OCI-LY7 (cell line): Measurements from ENCODE around the gene GPR132.

Experiments
- EZH2phosphoT487 ChIP-seq: fragments of 200-600 bp; sonication (generic); IDR thresholded peaks from 2 replicates; pipeline ENCODE4 v1.6.1; 2018; ENCODE audit warnings: low read depth, borderline replicate concordance, mild to moderate bottlenecking, mixed run types, antibody characterized with exemption, low read length, moderate library complexity, mixed read lengths
- TF ChIP-seq, protein P1 (sequence below): fragments of 200-600 bp; sonication (generic); conservative IDR thresholded peaks from 2 replicates; pipeline ENCODE4 v1.5.1; 2014; ENCODE audit warnings: mild to moderate bottlenecking, antibody characterized with exemption, low read length, moderate library complexity, mixed read lengths

DNA sequence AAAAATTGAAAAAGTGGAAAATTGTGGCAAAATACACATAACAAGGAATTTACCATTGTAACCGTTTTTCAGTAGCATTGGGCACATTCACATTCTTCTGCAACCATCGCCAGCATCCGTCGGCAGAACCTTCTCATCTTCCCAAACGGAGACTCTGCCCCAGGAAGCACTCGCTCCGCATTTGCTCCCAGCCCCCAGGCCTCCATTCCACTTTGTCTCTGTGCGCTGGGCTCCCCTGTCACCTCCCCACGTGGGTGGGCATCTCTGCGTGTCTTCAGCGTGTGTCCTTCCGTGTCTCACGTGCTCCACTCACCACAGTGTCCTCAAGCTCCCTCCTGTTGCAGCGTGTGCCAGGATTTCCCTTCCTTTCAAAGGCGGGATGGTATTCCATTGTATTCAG is 9.9 kb downstream of the GPR132 start:
- TF ChIP-seq EZH2phosphoT487: no peak
- TF ChIP-seq, protein P1, sequence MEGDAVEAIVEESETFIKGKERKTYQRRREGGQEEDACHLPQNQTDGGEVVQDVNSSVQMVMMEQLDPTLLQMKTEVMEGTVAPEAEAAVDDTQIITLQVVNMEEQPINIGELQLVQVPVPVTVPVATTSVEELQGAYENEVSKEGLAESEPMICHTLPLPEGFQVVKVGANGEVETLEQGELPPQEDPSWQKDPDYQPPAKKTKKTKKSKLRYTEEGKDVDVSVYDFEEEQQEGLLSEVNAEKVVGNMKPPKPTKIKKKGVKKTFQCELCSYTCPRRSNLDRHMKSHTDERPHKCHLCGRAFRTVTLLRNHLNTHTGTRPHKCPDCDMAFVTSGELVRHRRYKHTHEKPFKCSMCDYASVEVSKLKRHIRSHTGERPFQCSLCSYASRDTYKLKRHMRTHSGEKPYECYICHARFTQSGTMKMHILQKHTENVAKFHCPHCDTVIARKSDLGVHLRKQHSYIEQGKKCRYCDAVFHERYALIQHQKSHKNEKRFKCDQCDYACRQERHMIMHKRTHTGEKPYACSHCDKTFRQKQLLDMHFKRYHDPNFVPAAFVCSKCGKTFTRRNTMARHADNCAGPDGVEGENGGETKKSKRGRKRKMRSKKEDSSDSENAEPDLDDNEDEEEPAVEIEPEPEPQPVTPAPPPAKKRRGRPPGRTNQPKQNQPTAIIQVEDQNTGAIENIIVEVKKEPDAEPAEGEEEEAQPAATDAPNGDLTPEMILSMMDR: no peak
